NCI-H2107 treated with DMSO at 0.1 percent for 48 hours (cell line): ENCODE results near the gene NUP107.

ENCODE experiments used
- DNase-seq: peaks from one replicate; lab custom pipeline; 2025; ENCODE audit not compliant: unreplicated experiment; lab: John Stamatoyannopoulos, UW

Gene NUP107

DNA sequence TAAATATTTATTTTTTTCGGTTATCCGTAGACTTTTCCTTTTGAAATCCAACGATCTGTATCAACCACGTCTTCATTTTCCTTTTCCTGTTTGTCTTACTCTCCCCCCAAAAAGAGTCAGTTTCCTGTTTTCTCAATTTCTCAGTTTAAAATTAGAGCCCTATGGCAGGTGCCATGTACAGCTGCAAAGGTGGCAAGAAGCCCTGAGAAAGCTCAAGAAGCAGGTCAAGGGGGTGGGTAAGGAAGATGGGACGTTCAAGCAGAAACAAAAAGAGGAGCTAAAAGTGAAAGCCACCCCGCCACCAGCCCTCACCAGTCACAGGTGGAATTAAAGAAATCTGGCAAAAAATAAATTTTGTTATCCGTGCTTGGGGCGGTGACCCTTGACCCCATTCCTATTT lies 85.9 kb downstream of the NUP107 start:
- no peak for DNase-seq

DNA sequence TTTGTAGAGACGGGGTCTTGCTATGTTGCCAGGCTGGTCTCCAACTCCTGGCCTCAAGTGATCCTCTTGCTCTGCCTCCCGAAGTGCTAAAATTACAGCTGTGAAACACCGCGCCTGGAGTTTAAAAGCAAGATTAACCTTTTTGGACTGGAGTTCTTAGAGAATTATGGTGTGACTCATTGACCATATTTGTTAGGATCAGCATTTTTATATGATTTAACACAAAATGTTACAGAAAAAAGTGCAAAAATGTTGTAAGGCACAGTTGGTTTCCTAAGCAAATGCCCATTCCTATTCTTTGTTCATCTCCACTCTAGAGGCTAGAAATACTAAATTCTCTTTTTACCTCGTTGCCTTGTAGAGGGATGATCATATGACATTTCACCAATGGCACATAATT lies 86.8 kb downstream of the NUP107 start:
- DNase-seq, result no peak

DNA sequence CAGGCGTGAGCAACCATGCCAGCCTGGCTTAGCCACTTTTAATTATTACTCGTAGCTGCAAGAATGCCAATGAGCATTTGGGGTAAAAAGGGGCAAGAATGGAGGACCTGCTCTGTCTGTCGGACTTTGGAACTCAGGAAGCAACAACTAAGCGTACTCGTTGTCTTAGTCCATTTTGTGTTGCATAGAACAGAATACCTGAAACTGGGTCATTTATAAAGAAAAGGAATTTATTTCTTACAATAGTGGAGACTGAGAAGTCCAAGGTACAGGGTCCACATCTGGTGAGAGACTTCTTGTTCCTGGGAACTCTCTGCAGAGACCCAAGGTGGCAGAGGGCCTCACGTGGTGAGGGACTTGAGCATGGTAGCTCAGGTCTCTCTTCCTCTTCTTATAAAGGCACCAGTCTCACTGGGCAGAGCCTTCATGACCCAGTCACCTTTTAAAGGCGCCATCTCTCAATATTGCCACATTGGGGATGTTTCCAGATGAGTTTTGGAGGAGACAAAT lies 88.4 kb downstream of the NUP107 start:
- DNase-seq, result no peak

DNA sequence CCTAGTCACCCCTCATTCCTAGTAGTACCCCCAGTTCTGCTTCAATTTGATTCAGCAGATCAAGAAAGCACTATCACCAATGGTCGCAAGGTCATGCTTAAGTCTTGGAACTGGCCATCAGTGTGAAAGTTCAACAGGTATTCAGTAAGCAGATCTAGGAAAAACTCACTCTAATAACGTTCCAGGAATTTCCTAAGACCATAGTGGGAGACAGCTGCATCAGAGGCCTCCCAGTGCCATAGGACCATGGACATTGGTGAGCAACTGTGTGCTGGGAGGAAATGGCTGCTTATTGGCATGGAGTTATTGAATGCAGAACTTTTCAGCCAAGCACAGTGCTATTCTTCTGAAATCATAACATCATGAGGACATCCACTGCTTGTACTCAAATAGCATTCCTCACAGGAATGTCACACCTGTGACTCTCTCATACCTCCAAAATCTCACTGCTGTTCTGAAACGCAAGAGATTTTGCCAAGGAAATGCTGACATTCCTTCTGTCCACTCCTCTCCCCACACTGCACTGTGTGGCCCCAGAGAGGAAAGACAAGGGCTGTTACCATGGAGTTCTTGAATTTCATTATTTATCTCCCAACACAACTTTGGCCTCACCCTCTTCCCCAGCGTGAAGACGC lies 90.3 kb downstream of the NUP107 start:
- no peak for DNase-seq

DNA sequence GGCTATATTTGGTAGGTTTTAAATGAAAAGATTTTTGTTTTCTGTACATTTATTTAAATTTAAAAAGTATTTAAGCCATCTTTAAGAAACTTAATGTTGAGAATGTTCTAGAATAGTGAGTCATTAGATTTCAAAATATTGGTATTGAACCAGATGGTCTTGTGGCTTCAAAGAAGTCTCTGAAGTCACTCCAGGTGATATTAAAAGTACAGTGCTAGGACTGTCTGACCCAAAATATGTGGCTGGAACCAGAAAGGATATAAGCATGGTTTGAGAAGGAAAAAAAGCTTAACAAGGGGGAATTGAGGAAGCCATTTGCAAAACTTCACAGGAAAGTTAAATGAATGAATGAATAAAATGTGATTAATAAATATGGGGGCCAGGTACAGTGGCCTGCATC lies 92.5 kb downstream of the NUP107 start:
- no peak for DNase-seq

DNA sequence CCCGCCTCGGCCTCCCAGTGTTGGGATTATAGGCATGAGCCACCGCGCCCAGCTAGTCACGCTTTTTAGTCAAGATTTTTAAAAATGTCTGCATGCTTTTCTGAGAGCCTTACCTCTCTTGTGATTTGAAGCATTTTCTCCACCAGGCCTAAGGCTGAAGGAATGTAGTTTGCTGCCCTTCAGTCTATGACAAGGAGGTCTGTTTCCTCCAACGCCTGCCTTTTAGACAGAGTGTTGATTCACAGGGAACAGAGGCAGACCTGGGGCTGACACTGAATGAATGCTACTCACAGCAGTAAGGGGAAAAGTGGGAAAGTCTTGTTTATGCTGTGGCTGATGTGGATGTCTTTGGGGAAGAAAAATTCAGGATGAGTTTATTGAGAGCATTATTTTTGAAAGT lies 94.0 kb downstream of the NUP107 start:
- DNase-seq, result no peak

GRCh38 chr12:68781728-68782127 lies 95.0 kb downstream of the NUP107 start:
- no peak for DNase-seq

- DNase-seq, result no peak
These were observed 97.2 kb downstream of the NUP107 start for GRCh38 chr12:68784015-68784414.

DNA sequence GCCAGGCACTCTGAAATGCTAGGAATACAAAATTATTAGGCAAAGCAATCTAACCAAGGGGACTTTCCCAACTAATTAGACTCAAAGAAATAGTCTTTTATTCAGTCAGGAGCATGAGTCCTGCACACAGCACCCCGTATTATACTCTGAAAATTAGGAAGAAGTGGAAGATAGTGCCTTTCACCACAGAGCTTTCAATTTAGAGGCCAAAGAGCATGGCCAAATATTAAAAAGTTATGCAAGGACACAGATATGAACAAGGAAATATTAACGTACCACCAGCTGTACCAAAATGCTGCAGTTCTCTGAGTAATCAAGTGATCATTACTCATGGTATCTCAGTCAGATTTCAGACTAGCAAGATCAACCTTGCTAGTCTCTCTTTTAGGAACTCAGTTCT lies 98.6 kb downstream of the NUP107 start:
- DNase-seq, result no peak

GRCh38 chr12:68785823-68786222 lies 99.0 kb downstream of the NUP107 start:
- DNase-seq, result no peak

DNA sequence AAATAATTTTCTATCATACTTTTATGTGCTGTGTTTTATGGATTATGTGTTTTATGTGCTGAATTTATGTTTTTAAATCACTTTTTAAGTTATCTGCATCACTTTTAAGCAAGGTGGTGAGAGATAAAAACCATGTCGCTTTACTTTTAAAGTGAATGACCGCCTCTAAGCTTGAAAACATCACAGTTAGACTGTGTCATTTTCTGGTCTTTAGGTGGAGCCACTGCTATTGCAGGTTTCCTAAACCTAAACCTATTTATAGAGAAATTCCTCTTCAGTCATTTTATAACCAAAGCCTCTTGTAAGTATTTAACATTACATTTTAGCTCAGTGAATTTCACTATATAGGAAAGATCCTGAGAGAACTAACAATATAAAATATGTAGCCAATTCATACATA lies 100.2 kb downstream of the NUP107 start:
- no peak for DNase-seq

- no peak for DNase-seq
These were observed 101.9 kb downstream of the NUP107 start for GRCh38 chr12:68788554-68789143.

DNA sequence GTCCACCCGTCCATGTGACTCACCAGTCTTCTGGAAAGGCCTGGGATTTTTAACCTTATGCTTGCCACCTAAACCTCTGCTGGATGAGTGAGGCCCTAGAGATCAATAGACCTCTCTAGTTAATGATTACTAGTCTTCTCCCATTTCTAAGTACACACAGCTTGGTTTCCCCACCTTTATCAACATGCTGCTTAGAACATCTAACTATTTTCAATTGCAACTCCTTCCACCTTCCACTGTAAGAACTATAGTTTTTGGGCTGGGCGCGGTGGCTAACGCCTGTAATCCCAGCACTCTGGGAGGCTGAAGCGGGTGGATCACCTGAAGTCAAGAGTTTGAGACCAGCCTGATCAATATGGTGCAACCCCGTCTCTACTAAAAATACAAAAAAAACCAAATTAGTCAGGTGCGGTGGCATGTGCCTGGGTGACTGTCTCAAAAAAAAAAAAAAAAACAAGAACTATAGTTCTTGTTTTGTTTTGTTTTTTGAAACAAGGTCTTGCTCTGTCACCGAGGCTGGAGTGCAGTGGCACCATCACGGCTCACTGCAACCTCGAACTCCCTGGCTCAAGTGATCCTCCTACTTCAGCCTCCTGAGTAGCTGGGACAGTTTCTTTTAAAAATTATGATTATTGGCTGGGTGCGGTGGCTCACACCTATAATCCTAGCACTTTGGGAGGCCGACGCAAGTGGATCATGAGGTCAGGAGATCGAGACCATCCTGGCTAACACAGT lies 102.5 kb downstream of the NUP107 start:
- no peak for DNase-seq

DNA sequence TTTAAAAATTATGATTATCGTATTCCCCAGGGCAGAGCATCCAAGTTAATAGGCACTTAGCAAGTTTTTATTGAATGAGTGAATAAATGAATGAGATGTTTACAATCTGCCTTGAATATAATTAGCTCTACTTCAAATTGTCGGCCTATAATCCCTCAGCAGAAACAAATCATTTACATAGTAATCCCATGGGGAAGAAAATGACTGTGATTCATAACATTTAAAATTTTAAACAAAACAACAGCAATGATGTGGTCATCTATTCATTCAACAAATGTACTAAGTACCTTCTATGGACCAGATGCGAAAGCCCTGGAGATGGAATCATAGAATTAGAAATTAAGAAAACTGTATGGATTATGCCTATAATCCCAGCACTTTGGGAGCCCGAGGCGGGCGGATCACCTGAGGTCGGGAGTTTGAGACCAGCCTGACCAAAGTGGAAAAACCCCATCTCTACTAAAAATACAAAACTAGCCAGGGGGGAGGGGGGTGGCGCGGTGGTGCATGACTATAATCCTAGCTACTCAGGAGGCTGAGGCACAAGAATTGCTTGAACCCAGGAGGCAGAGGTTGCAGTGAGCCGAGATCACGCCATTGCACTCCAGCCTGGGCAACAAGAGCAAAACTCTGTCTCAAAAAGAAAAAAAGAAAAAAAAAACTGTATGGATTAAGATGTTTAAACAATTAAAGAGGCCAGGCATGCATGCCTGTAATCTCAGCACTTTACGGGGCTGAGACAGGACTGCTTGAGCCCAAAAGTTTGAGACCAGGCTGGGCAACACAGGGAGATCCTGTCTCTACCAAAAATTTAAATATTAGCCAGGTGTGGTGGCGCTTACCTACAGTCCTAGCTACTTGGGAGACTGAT lies 103.5 kb downstream of the NUP107 start:
- DNase-seq, result no peak

DNA sequence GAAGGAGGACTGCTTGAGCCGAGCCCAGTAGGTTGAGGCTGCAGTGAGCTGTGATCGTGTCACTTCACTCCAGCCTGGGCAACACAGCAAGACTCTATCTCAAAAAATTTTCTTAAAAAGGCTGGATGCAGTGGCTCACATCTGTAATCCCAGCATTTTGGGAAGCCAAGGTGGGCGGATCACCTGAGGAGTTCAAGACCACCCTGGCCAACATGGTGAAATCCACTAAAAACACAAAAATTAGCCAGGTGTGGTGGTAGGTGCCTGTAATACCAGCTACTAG lies 104.1 kb downstream of the NUP107 start:
- no peak for DNase-seq

GRCh38 chr12:68791897-68792481 lies 105.2 kb downstream of the NUP107 start:
- DNase-seq, result no peak

DNA sequence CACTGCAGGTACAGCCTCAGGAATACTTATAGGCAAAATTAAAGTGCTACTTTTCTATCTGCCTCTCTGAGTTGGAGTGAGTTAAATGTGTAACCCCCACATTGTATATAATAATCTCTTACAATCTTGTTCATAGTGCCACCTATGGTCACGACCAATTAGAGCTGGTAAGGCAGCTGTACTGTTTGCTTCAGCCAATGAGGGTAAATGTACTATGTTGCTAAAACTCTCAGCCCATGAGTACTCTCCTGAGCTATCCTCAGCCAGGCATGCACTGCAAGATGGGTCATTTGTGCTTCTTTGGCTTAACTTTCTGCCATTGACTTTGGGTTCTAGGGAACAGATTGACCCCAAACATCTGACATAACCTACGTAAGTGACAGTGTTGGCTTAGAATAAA lies 106.2 kb downstream of the NUP107 start:
- DNase-seq, result no peak

DNA sequence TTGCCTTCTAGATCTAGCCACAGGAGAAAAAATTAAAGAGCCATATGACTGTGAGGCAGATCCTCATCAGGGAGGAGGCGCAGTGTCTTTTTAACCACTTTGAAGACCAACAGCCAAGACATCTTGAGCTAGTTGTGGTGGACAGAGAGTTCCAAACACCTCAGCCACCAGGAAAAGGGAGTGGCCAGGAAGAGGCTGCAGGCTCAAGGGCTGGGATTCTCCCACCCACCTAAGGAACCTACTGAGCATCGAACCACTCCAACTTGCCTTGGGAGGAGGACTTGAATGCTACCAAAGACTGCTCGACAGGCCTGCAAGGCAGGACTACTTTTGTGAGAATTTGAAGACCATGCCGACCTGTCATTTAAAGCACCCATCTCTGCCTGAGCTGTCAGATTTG lies 106.7 kb downstream of the NUP107 start:
- DNase-seq, result no peak

DNA sequence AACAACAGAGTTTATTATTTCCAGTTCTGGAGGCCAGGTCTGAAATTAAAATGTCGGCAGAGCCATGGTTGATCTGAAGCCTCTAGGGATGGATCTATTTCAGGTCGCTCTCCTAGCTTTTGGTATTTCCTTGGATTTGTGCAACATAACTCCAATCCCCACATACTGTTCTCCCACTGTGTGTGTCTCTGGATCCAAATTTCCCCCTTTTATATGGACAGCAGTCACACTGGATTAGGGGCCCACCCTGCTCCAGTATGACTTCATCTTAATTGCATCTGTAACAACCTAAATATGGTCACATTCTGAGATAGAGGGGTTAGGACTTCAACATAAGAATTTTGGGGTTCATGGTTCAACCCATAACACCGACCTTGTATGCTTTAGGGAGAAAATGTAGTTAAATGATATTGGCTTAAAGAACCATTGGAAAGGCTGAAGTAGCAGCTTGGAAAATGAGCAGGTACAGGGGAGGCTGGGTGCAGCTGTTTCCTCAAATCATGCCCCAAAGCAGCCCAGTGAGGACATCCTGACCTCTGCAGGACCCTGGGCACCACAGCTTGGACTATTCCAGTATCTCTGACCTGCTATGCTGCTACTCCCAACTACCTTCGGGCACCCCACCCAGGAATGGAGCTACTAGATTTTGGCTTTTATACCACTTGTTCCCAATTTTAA lies 107.3 kb downstream of the NUP107 start:
- DNase-seq, result no peak

- DNase-seq, result no peak
These were observed 108.0 kb downstream of the NUP107 start for GRCh38 chr12:68794653-68795251.
